K562 (cell line): ENCODE results near the gene NRG3. TPM values are rescaled to one million over a fixed set of nuclear protein-coding genes. Genes with fewer than 3 reads are reported as not detected.

Experiments used
- ATAC-seq: fragments of 200-7000 bp; cut with Tn5 transposase; 3 replicates; pipeline ENCODE4 v1.9.1; 2020; ENCODE audit warnings: moderate library complexity
- BruUV-seq: library from RNA; stranded (reverse); fragments of 400-500 nt; replicated peaks from 2 replicates; lab custom pipeline; 2021; lab: Mats Ljungman, UMichigan
- CTCF ChIA-PET: fragments of 300-600 bp; formaldehyde crosslinking; extraction: SDS; loops from one replicate; lab custom pipeline; 2021; ENCODE audit warnings: low intra/inter-chr PET ratio; lab: Yijun Ruan, JAX
- POLR2A ChIA-PET: fragments of 300-600, 350-650 bp; sonication (Branson Sonifier 250); formaldehyde crosslinking; extraction: SDS; loops from one replicate; lab custom pipeline; 2021; ENCODE audit warnings: antibody characterized with exemption, inconsistent platforms; lab: Yijun Ruan, JAX
- DNase-seq, 4 experiments: peaks; one replicate each; pipeline versions ENCODE4 v3.0.0 to v3.0.0-alpha.2; 2011 to 2018; ENCODE audit warnings: low spot score in 3 of 4, mixed read lengths in 3 of 4; ENCODE audit errors: extremely low read depth in 1 of 4
- FAIRE-seq: peaks from 2 replicates; lab custom pipeline; 2011; peaks lifted over from hg19 to GRCh38; lab: Jason Lieb, UNC
- H2AFZ ChIP-seq: 2 replicates; pipeline ENCODE4 v1.6.0; 2011; ENCODE audit warnings: low read depth, low read length, control low read depth, inconsistent platforms
- H3K27ac ChIP-seq: fragments of 200-600 bp; 3 replicates; pipeline ENCODE4 v1.8.0; 2011; ENCODE audit warnings: low read depth, mild to moderate bottlenecking, control low read depth, inconsistent platforms, low read length, moderate library complexity, mixed read lengths; ENCODE audit errors: extremely low read depth
- H3K27me3 ChIP-seq, 2 experiments: fragments of 300-600 bp in 1 of 2; 2 replicates in 1 of 2; 3 replicates in 1 of 2; pipeline versions ENCODE4 v1.6.0 to v1.8.0; 2011; ENCODE audit warnings: inconsistent platforms in 2 of 2, low read length in 2 of 2, mild to moderate bottlenecking in 1 of 2, mixed read lengths in 1 of 2, moderate library complexity in 1 of 2; ENCODE audit not compliant: control insufficient read depth in 2 of 2, insufficient read depth in 2 of 2
- H3K36me3 ChIP-seq: fragments of 300-600 bp; 3 replicates; pipeline ENCODE4 v1.8.0; 2011; ENCODE audit warnings: mild to moderate bottlenecking, low read length, inconsistent platforms; ENCODE audit not compliant: control insufficient read depth, insufficient read depth
- H3K4me1 ChIP-seq, 2 experiments: fragments of 200-600 bp in 1 of 2; replicated peaks in 1 of 2; 2 replicates in 1 of 2; 3 replicates in 1 of 2; pipeline versions ENCODE4 v1.5.1 to v1.8.0; 2011; ENCODE audit warnings: inconsistent platforms in 2 of 2, low read length in 2 of 2, mild to moderate bottlenecking in 1 of 2, mixed read lengths in 1 of 2, moderate library complexity in 1 of 2; ENCODE audit not compliant: control insufficient read depth in 2 of 2, insufficient read depth in 2 of 2
- H3K4me2 ChIP-seq: 2 replicates; pipeline ENCODE4 v1.6.1; 2011; ENCODE audit warnings: low read length, control low read depth, inconsistent platforms, mixed read lengths; ENCODE audit not compliant: insufficient read depth
- H3K4me3 ChIP-seq: fragments of 200-600 bp; sonication (generic), shearing (Covaris generic); 2 replicates; pipeline ENCODE4 v1.5.1; 2016; ENCODE audit warnings: control low read depth, inconsistent platforms
- H3K79me2 ChIP-seq: fragments of 200-600 bp; 3 replicates; pipeline ENCODE4 v1.8.0; 2011; ENCODE audit warnings: low read length, inconsistent platforms; ENCODE audit not compliant: control insufficient read depth, insufficient read depth
- H3K9ac ChIP-seq, 2 experiments: 2 replicates each; pipeline versions ENCODE4 v1.6.0 to v1.6.1; 2011; ENCODE audit warnings: low read depth in 2 of 2, low read length in 2 of 2, control low read depth in 1 of 2, inconsistent platforms in 1 of 2, mild to moderate bottlenecking in 1 of 2, mixed read lengths in 1 of 2; ENCODE audit not compliant: insufficient read depth in 1 of 2
- H3K9me1 ChIP-seq: one replicate; pipeline ENCODE4 v1.6.0; 2011; ENCODE audit warnings: inconsistent platforms, mild to moderate bottlenecking, low read length, moderate library complexity; ENCODE audit not compliant: control insufficient read depth, insufficient read depth
- H3K9me3 ChIP-seq: replicated peaks from 2 replicates; pipeline ENCODE4 v1.5.1; 2011; ENCODE audit warnings: low read depth, low read length, inconsistent platforms; ENCODE audit not compliant: control insufficient read depth, insufficient read depth
- H4K20me1 ChIP-seq: replicated peaks from 2 replicates; pipeline ENCODE4 v1.6.1; 2011; ENCODE audit warnings: low read length, inconsistent platforms, mixed read lengths; ENCODE audit not compliant: control insufficient read depth, insufficient read depth
- DPF2 ChIP-seq: fragments of 450-650 bp; IDR thresholded peaks from 2 replicates; pipeline ENCODE4 v1.6.1; 2016
- EHMT2 ChIP-seq: fragments of 450-650 bp; IDR thresholded peaks from 2 replicates; pipeline ENCODE4 v1.6.1; 2018; ENCODE audit warnings: antibody characterized with exemption
- HNRNPH1 ChIP-seq: fragments of 200-400 bp; formaldehyde crosslinking; optimal IDR thresholded peaks from 2 replicates; pipeline ENCODE3; 2017; ENCODE audit warnings: low read depth, mild to moderate bottlenecking, low read length, moderate library complexity
- NFATC3 ChIP-seq: fragments of 450-650 bp; IDR thresholded peaks from 2 replicates; pipeline ENCODE4 v1.6.1; 2017; ENCODE audit warnings: mild to moderate bottlenecking
- NR2F6 ChIP-seq: fragments of 450-650 bp; formaldehyde crosslinking; IDR thresholded peaks from 2 replicates; pipeline ENCODE4 v1.4.0; 2020; ENCODE audit warnings: mild to moderate bottlenecking
- ZBTB34 ChIP-seq: fragments of 250-450 bp; sonication (Bioruptor Pico); IDR thresholded peaks from 2 replicates; pipeline ENCODE4 v1.8.0; 2021; ENCODE audit warnings: mild to moderate bottlenecking, moderate library complexity
- ZNF318 ChIP-seq, 2 experiments: fragments of 450-650 bp; IDR thresholded peaks; 2 replicates each; pipeline ENCODE4 v1.6.1; 2016; ENCODE audit warnings: mild to moderate bottlenecking in 2 of 2, borderline replicate concordance in 1 of 2, low read depth in 1 of 2, moderate library complexity in 1 of 2
- ZNF395 ChIP-seq: fragments of 200-800 bp; sonication (Bioruptor generic); IDR thresholded peaks from 2 replicates; pipeline ENCODE4 v1.6.1; 2017; ENCODE audit warnings: missing genetic modification characterization, missing compliant biosample characterization
- WGBS: fragments of 100-300 bp; shearing (Covaris generic); methylation state at CpG from one replicate; pipeline ENCODE4 v1.1.6; 2016; ENCODE audit warnings: low coverage, mixed read lengths; ENCODE audit not compliant: insufficient coverage; ENCODE audit errors: missing lambda C conversion rate; 5-methylcytosine and 5-hydroxymethylcytosine counted together
- in situ Hi-C: fragments of 300-500 bp; cut with MboI; formaldehyde crosslinking; loops from 4 replicates; pipeline ENCODE4 v1.15.0; 2018; ENCODE audit warnings: inconsistent platforms, mixed read lengths
- intact Hi-C: fragments of 100-400 bp; cut with micrococcal nuclease; formaldehyde crosslinking; loops from 2 replicates; pipeline ENCODE4 v1.14.2; 2022
- polyA plus RNA-seq, 8 experiments: library from polyadenylated mRNA; depleted of rRNA in 4 of 8; stranded (reverse) in 5 of 8; unstranded in 3 of 8; fragments of >200 nt; fragmentation: Nextera tagmentation in 2 of 8; fragmentation: Illumina TruSeq in 1 of 8; extraction: Ambion mirVana in 2 of 8; extraction: Trizol in 1 of 8; gene quantifications; 2 replicates each; pipeline versions ENCODE4 v1.2.1 to v1.2.3, GENCODE V29; 2011 to 2014; ENCODE audit warnings: inconsistent platforms in 1 of 8, missing spikeins in 1 of 8
- total RNA-seq, 7 experiments: library from RNA; depleted of rRNA in 6 of 7; stranded (reverse); fragments of >200 nt in 6 of 7; fragmentation: Illumina TruSeq in 2 of 7; extraction: Trizol in 2 of 7; gene quantifications; 2 replicates each; pipeline versions ENCODE4 v1.2.1 to v1.2.3, GENCODE V29; 2011 to 2021; ENCODE audit warnings: low replicate concordance in 1 of 7
- TF ChIP-seq, protein P1 (sequence below), 2 experiments: fragments of 450-650 bp in 1 of 2; sonication (generic) in 1 of 2; formaldehyde crosslinking in 1 of 2; IDR thresholded peaks in 1 of 2; conservative IDR thresholded peaks in 1 of 2; 2 replicates each; pipeline versions ENCODE4 v1.6.1 to v1.8.1; 2016 to 2023; ENCODE audit warnings: mild to moderate bottlenecking in 2 of 2, moderate library complexity in 2 of 2, inconsistent platforms in 1 of 2, missing genetic modification reagents in 1 of 2

NRG3 gene
- total and polyA plus RNA-seq, 9 of the 15 experiments (the other 6 are each of a cell fraction or from before 2014, with no cell fraction given) = not detected

DNA sequence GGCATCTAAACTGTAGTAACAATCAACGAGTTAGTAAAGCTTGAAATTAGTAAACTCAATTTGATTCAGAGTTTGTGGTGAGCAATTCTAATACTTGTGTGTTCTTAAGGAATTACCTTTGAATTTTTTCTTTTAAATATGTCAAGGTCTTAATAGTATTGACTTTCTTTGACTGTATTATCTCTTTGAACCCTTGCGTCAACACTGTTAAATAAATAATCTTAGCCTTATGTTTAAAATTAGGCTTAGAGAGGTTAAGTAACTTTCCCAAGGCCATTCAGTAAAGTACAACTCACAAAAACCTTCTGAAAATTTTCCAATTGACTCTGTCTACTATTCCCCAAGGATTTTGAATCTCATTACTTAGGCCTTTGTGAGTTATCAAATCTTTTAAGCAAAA lies 716.4 kb downstream of the NRG3 start:
- Histone ChIP-seq H3K4me1 (no peaks in the 10 kb centered on the region), H3K4me3 (no peak overlapping the region), H3K9me3 (no peaks in the 10 kb centered on the region; the same call in 1 of the 2 replicates), H3K27ac (no peak overlapping the region), H3K4me2 (no peak overlapping the region), H4K20me1 (no peaks in the 10 kb centered on the region), H3K36me3 (no peaks in the 10 kb centered on the region), H3K27me3 (no peaks in the 10 kb centered on the region), H3K9ac (no peak overlapping the region), H3K9me1 (no peaks in the 10 kb centered on the region), H2AFZ (no peak overlapping the region), H3K79me2 (no peaks in the 10 kb centered on the region)
- BruUV-seq = no TSS peak
- in situ Hi-C loops (no loop called here), intact Hi-C loops (no loop called here)
- ATAC-seq = no peak
- 0% methylated on average over 2 of the region's 2 CpGs for WGBS
- DNase-seq = no peak
- ChIA-PET CTCF (no interaction called here), POLR2A (no interaction called here)
- FAIRE-seq = no peak
- TF ChIP-seq HNRNPH1 (no peak), NR2F6 (CRISPR knock-in tag) (no peak), ZNF318 (IDR thresholded peaks at IDR 0.05; ENCODE audit: borderline replicate concordance in 1 of 2, low read depth in 1 of 2) (no peak), ZNF395 (CRISPR knock-in tag) (no peak), DPF2 (no peak), NFATC3 (no peak), EHMT2 (no peak), ZBTB34 (no peak)
- TF ChIP-seq, protein P1, sequence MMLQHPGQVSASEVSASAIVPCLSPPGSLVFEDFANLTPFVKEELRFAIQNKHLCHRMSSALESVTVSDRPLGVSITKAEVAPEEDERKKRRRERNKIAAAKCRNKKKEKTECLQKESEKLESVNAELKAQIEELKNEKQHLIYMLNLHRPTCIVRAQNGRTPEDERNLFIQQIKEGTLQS (IDR thresholded peaks at IDR 0.05) = no peak
- TF ChIP-seq, protein P1 (CRISPR knock-in tag; conservative IDR thresholded peaks at IDR 0.05) = no peak
